PC-3 (cell line): ENCODE measurements around the gene PRKACA. TPM values are rescaled to one million over a fixed set of nuclear protein-coding genes. Genes with fewer than 3 reads are reported as not detected.

Experiments used
- ATAC-seq: fragments of 200-7000 bp; cut with Tn5 transposase; 2 replicates; pipeline ENCODE4 v1.9.1; 2020; ENCODE audit warnings: mild to moderate bottlenecking, moderate library complexity
- BruUV-seq: library from RNA; stranded (reverse); fragments of 400-500 nt; replicated peaks from 2 replicates; lab custom pipeline; 2021; lab: Mats Ljungman, UMichigan
- CTCF ChIA-PET: fragments of 300-600 bp; sonication (Branson Sonifier 250); formaldehyde crosslinking; loops from one replicate; lab custom pipeline; 2022; ENCODE audit warnings: antibody characterized with exemption; lab: Charles Lee
- POLR2A ChIA-PET: fragments of 300-600 bp; sonication (Branson Sonifier 250); formaldehyde crosslinking; loops from one replicate; lab custom pipeline; 2022; ENCODE audit warnings: antibody characterized with exemption; ENCODE audit not compliant: unreplicated experiment; lab: Charles Lee
- DNase-seq: peaks from one replicate; pipeline ENCODE4 v3.0.0-alpha.2; 2015
- H2AFZ ChIP-seq: fragments of 300-600 bp; sonication (generic); 2 replicates; pipeline ENCODE4 v1.6.0; 2016; ENCODE audit warnings: antibody characterized with exemption, low read length
- H3F3A ChIP-seq: fragments of 300-600 bp; sonication (generic); one replicate; pipeline ENCODE4 v1.6.0; 2017; ENCODE audit warnings: antibody characterized with exemption, low read length, control low read depth, mild to moderate bottlenecking; ENCODE audit not compliant: unreplicated experiment
- H3K27ac ChIP-seq: fragments of 300-600 bp; sonication (generic); 2 replicates; pipeline ENCODE4 v1.5.1; 2016; ENCODE audit warnings: mild to moderate bottlenecking, low read length
- H3K27me3 ChIP-seq: fragments of 300-600 bp; sonication (generic); 2 replicates; pipeline ENCODE4 v1.6.1; 2016; ENCODE audit warnings: low read length, mixed read lengths
- H3K36me3 ChIP-seq: fragments of 300-600 bp; sonication (generic); 2 replicates; pipeline ENCODE4 v1.6.1; 2016; ENCODE audit warnings: low read depth, mixed run types, low read length, mixed read lengths
- H3K4me1 ChIP-seq: fragments of 300-600 bp; sonication (generic); 2 replicates; pipeline ENCODE4 v1.5.1; 2016; ENCODE audit warnings: low read length; ENCODE audit not compliant: insufficient read depth
- H3K4me2 ChIP-seq: fragments of 300-600 bp; sonication (generic); 2 replicates; pipeline ENCODE4 v1.6.0; 2016; ENCODE audit warnings: low read length
- H3K4me3 ChIP-seq: fragments of 300-600 bp; sonication (generic); 2 replicates; pipeline ENCODE4 v1.5.1; 2016; ENCODE audit warnings: mild to moderate bottlenecking, low read length, mixed read lengths
- H3K79me2 ChIP-seq: fragments of 300-600 bp; sonication (generic); 2 replicates; pipeline ENCODE4 v1.6.1; 2017; ENCODE audit warnings: low read length, mixed read lengths
- H3K9ac ChIP-seq: fragments of 300-600 bp; sonication (generic); 2 replicates; pipeline ENCODE4 v1.6.0; 2016; ENCODE audit warnings: mild to moderate bottlenecking, low read length
- H3K9me2 ChIP-seq: fragments of 300-600 bp; sonication (generic); replicated peaks from 2 replicates; pipeline ENCODE4 v1.6.1; 2016; ENCODE audit warnings: mixed run types, low read length, mixed read lengths
- H3K9me3 ChIP-seq: fragments of 300-600 bp; sonication (generic); 2 replicates; pipeline ENCODE4 v1.6.1; 2016; ENCODE audit warnings: low read length, mixed read lengths
- H4K20me1 ChIP-seq: fragments of 300-600 bp; sonication (generic); 2 replicates; pipeline ENCODE4 v1.6.1; 2016; ENCODE audit warnings: low read length, mixed read lengths
- EZH2 ChIP-seq: fragments of 300-600 bp; sonication (generic); IDR thresholded peaks from one replicate; pipeline ENCODE4 v1.6.1; 2017; ENCODE audit warnings: antibody characterized with exemption, mild to moderate bottlenecking, low read length; ENCODE audit not compliant: unreplicated experiment
- EZH2phosphoT487 ChIP-seq: fragments of 300-600 bp; sonication (generic); IDR thresholded peaks from 2 replicates; pipeline ENCODE4 v1.6.1; 2018; ENCODE audit warnings: mild to moderate bottlenecking, antibody characterized with exemption, low read length, borderline replicate concordance
- intact Hi-C: fragments of 100-400 bp; cut with micrococcal nuclease; formaldehyde crosslinking; loops from 2 replicates; pipeline ENCODE4 v1.9.0; 2023
- total RNA-seq: library from RNA; depleted of rRNA; stranded (reverse); fragments of >200 nt; gene quantifications from 2 replicates; pipeline ENCODE4 v1.2.3, GENCODE V29; 2014
- TF ChIP-seq, protein P1 (sequence below): fragments of 300-600 bp; sonication (generic); conservative IDR thresholded peaks from 2 replicates; pipeline ENCODE4 v1.5.1; 2017; ENCODE audit warnings: antibody characterized with exemption, low read depth, mild to moderate bottlenecking, low read length

Gene PRKACA
- total RNA-seq, 1 experiment from 2014 or later, result 50.2 TPM

DNA sequence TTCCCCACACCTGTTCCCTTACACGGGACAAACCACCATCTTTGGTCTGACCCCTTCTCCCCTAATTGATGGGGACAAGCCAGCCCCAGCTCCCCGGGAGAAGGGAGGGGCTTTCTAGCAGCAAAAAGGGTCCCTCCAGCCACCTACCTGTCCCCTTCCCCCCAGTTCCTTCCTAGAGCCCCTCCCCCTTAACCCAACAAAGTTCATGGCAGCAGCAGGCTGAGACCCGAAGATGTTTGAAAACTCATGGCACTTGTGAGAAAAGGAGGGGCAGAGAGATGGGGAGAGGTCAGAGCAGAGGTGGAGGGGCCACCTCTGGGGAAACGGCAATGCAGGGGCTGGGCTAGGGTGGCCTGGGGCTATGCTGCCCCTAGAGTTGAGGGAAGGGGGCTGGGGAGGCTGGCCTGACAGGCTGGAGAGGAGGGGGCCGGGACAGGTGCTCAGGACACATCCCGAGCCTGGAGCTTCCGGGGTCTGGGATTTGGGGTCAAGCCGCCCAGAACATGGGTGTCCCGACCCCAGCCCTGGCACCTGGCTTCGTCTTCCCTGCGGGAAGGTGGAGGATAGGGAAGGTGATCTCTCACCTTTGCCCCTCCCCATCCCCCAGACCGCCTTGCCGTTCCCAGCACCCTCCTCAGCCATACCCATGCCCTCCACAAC lies 31.3 kb upstream of the PRKACA start:
- Histone ChIP-seq H3K9me3 (no peaks in the 10 kb centered on the region), H3K4me3 (no peak overlapping the region), H3K36me3 (no peaks in the 10 kb centered on the region), H3K27ac (no peak overlapping the region), H3K4me2 (no peak overlapping the region), H3K27me3 (no peaks in the 10 kb centered on the region), H3F3A (no peaks in the 10 kb centered on the region), H2AFZ (no peak overlapping the region), H3K4me1 (no peaks in the 10 kb centered on the region), H3K9me2 (no peaks in the 10 kb centered on the region), H3K9ac (no peak overlapping the region), H3K79me2 (no peaks in the 10 kb centered on the region), H4K20me1 (no peaks in the 10 kb centered on the region)
- BruUV-seq, result no TSS peak
- no peak for DNase-seq
- POLR2A ChIA-PET, result no interaction called here
- intact Hi-C loops, result loop anchor here (1.0 to 2.0 kb wide), 2 partner anchors 58 to 199 kb away; partner anchors contain the start of gene ADGRL1
- CTCF ChIA-PET, result interaction anchor here (1.3 kb wide), 1 partner anchor 199 kb away, joined by 4 read pairs; no protein-coding TSS in a partner anchor
- no peak for ATAC-seq
- TF ChIP-seq EZH2 (no peak), EZH2phosphoT487 (no peak)
- TF ChIP-seq, protein P1, sequence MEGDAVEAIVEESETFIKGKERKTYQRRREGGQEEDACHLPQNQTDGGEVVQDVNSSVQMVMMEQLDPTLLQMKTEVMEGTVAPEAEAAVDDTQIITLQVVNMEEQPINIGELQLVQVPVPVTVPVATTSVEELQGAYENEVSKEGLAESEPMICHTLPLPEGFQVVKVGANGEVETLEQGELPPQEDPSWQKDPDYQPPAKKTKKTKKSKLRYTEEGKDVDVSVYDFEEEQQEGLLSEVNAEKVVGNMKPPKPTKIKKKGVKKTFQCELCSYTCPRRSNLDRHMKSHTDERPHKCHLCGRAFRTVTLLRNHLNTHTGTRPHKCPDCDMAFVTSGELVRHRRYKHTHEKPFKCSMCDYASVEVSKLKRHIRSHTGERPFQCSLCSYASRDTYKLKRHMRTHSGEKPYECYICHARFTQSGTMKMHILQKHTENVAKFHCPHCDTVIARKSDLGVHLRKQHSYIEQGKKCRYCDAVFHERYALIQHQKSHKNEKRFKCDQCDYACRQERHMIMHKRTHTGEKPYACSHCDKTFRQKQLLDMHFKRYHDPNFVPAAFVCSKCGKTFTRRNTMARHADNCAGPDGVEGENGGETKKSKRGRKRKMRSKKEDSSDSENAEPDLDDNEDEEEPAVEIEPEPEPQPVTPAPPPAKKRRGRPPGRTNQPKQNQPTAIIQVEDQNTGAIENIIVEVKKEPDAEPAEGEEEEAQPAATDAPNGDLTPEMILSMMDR, result no peak

DNA sequence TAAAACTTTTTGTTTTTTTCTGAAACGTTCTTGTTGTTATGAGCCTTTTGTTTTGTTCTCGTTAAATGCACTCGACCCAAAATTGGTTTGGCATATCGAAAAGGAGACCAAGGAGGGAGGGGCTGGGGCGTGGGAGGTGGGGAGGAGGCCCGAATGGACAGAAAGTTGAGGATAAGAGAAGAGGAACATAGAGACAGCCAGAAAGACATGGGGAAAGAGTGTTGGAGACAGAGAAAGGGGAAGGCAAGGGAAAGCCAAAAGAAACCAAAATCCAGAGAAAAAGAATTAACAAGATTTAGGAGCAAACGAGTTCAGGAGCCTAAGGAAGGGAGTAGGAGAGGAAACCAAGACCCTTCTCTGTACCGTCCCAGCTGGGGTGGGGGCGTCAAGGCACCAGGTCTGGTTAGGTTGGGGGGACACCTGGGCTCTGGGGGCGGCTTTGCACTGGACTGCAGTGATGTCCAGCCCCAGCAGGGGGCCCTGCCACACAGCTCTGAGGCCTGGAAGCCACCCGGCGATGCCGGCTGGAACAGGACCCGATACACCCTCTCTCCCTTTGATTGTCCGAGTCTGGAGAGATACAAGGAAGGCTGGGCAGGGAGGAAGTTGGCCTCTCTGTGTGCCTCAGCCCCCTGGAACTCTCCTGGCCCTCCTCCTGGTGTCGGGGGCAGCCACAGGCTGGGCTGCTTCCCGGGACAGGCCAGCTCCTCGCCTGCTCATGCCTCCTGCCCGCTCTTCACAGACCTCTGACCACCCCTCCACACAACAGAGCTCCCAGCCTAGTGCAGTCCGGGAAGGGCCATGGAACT lies 30.4 kb upstream of the PRKACA start:
- no peaks in the 10 kb centered on the region for H3K9me3 ChIP-seq
- no peaks in the 10 kb centered on the region for H3K27me3 ChIP-seq
- CTCF ChIA-PET, result interaction anchor here (0.8 to 1.3 kb wide), 3 partner anchors 11 to 200 kb away, joined by 3 to 5 read pairs (median 4); no protein-coding TSS in a partner anchor
- H3K4me3 ChIP-seq, result no peak overlapping the region
- H3K79me2 ChIP-seq, result no peaks in the 10 kb centered on the region
- no peaks in the 10 kb centered on the region for H3K36me3 ChIP-seq
- ATAC-seq, result peak; percentile 89
- H3F3A ChIP-seq, result no peaks in the 10 kb centered on the region
- H4K20me1 ChIP-seq, result no peaks in the 10 kb centered on the region
- TF ChIP-seq EZH2phosphoT487, result no peak
- TF ChIP-seq, protein P1, result peak; percentile 92
- H3K9me2 ChIP-seq, result no peaks in the 10 kb centered on the region
- POLR2A ChIA-PET, result no interaction called here
- no peak overlapping the region for H3K27ac ChIP-seq
- H3K4me1 ChIP-seq, result no peaks in the 10 kb centered on the region
- peak; percentile 77 for DNase-seq
- H3K9ac ChIP-seq, result no peak overlapping the region
- BruUV-seq, result no TSS peak
- peak overlapping the region; percentile 63 for H2AFZ ChIP-seq
- intact Hi-C loops, result loop anchor here (1.0 to 2.0 kb wide), 2 partner anchors 59 to 200 kb away; partner anchors contain the start of gene ADGRL1
- H3K4me2 ChIP-seq, result peak overlapping the region; percentile 32
